GM19455 (cell line): Measurements from ENCODE around the gene USP6NL.
A peak's percentile ranks its signal among the peaks of the same experiment; 100 is the strongest.

Experiments
- ATAC-seq: cut with Tn5 transposase; IDR thresholded peaks from one replicate; pipeline ENCODE4 v1.9.1; 2021; ENCODE audit not compliant: unreplicated experiment

USP6NL gene

GRCh38 chr10:11553773-11554381 lies 57.6 kb downstream of the USP6NL start:
- ATAC-seq: peak; percentile 91

- no peak for ATAC-seq
Measured at GRCh38 chr10:11551916-11552602, 59.4 kb downstream of the USP6NL start.

GRCh38 chr10:11551104-11551503 lies 60.3 kb downstream of the USP6NL start:
- no peak for ATAC-seq

- no peak for ATAC-seq
Measured at GRCh38 chr10:11548768-11549099, 62.7 kb downstream of the USP6NL start.

GRCh38 chr10:11548065-11548767 lies 63.2 kb downstream of the USP6NL start:
- no peak for ATAC-seq

- ATAC-seq: no peak
Measured at GRCh38 chr10:11546581-11546980, 64.9 kb downstream of the USP6NL start.

- ATAC-seq: no peak
Measured at GRCh38 chr10:11541296-11541695, 70.2 kb downstream of the USP6NL start.

- no peak for ATAC-seq
Measured at GRCh38 chr10:11539191-11539868, 72.1 kb downstream of the USP6NL start.

GRCh38 chr10:11538834-11539190 lies 72.6 kb downstream of the USP6NL start:
- ATAC-seq: no peak

GRCh38 chr10:11536228-11536627 lies 75.2 kb downstream of the USP6NL start:
- ATAC-seq: no peak

- ATAC-seq: no peak
Measured at GRCh38 chr10:11535346-11535959, 76.0 kb downstream of the USP6NL start.

- no peak for ATAC-seq
Measured at GRCh38 chr10:11533328-11533781, 78.1 kb downstream of the USP6NL start.

- ATAC-seq: no peak
Measured at GRCh38 chr10:11532306-11532705, 79.1 kb downstream of the USP6NL start.

GRCh38 chr10:11530806-11531205 lies 80.6 kb downstream of the USP6NL start:
- ATAC-seq: no peak

GRCh38 chr10:11529276-11529903 lies 82.1 kb downstream of the USP6NL start:
- no peak for ATAC-seq

- ATAC-seq: no peak
Measured at GRCh38 chr10:11528286-11528685, 83.2 kb downstream of the USP6NL start.

GRCh38 chr10:11527691-11528255 lies 83.7 kb downstream of the USP6NL start:
- ATAC-seq: no peak

GRCh38 chr10:11527068-11527467 lies 84.4 kb downstream of the USP6NL start:
- no peak for ATAC-seq

- no peak for ATAC-seq
Measured at GRCh38 chr10:11525503-11525902, 85.9 kb downstream of the USP6NL start.

GRCh38 chr10:11522821-11523245 lies 88.6 kb downstream of the USP6NL start:
- no peak for ATAC-seq
